HG02938 (cell line): ENCODE results near the gene PIERCE2.
"Not testable (repeated sequence)": the region's sequence is repeated elsewhere in the genome, so short reads cannot be mapped to it uniquely, and the experiment has no call there.

Experiments
- ATAC-seq: cut with Tn5 transposase; IDR thresholded peaks from one replicate; pipeline ENCODE4 v1.9.1; 2021; ENCODE audit warnings: mild to moderate bottlenecking, moderate library complexity; ENCODE audit not compliant: unreplicated experiment

The PIERCE2 gene

DNA sequence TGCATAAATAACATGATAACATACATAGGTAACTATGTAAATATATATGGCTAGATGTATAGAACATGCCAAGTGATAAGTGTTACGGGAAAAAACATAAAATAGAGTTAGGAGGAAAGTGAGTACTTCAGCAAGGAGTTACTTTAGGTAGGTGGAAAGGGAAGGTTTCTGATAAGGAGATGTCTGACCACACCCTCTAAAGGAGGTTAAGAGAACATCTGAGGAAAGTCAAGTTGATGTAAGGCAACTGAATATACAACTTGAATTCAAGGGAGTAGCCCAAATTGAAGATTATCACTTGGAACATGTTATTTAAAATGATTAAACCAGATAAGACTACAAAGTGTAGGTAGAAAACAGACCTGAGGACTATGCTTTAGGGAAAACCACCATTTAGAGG, 13.8 kb downstream of the PIERCE2 start:
- no peak for ATAC-seq

DNA sequence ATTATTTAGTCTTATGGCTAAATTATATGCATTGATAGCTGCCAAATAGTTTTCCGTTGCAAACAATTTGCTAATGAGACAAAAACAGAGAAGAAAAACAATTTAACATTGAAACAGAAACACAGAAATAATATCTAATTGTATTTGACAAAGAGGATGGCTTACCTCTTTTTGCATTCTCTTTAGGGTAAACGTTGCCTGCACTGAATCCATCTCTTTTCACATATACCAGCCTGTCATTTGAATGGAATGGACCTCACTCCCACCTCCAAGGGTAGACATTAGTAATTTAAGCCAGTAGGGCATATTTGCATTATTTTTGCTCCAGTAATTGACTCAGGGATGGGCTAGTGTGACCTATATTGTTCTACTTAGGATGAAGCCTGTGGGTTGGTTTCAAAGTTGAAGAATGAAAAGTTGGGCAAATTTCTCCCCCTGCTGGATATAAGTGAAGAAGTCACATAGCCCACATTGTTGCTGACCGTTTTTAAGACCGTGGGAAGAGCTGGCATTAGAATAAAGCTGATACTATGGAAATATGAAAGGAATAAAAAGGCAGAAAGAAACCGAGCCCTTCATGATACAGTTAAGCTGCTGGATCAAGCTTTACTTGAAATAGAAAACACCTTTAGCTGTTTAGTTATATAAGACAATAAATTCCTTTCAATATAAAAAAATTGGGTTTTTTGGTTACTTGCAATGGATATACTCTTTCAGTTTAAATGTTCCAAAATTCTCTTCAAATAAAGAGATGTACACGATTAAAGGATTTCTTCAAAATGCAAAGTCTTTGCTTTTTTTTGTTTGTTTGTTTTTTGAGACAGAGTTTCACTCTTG, 26.9 kb downstream of the PIERCE2 start:
- ATAC-seq = peak; percentile 74

DNA sequence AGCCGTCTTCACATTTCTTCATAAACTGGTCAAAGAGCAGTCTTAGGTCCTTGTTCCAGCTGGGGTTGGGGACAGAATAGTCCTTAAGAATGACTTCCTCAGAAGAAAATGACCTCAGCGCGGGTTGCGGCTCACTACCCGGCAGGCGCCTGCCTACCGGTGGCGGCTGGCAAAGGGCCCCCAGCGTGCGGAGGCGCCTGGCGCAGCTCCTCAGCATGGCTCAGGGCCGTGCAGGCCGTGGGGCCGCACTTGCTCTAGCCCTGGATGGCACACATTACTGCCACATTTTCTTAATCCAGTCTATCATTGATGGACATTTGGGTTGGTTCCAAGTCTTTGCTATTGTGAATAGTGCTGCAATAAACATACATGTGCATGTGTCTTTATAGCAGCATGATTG, 34.8 kb downstream of the PIERCE2 start:
- not testable (repeated sequence) for ATAC-seq

DNA sequence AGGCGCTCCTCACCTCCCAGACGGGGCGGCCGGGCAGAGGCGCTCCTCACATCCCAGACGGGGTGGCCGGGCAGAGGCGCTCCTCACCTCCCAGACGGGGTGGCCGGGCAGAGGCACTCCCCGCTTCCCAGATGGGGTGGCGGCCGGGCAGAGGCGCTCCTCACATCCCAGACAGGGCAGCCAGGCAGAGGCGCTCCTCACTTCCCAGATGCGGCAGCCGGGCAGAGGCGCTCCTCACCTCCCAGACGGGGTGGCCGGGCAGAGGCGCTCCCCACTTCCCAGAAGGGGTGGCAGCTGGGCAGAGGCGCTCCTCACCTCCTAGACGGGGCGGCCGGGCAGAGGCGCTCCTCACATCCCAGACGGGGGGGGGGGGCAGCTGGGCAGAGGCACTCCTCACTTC, 37.6 kb downstream of the PIERCE2 start:
- ATAC-seq = not testable (repeated sequence)

DNA sequence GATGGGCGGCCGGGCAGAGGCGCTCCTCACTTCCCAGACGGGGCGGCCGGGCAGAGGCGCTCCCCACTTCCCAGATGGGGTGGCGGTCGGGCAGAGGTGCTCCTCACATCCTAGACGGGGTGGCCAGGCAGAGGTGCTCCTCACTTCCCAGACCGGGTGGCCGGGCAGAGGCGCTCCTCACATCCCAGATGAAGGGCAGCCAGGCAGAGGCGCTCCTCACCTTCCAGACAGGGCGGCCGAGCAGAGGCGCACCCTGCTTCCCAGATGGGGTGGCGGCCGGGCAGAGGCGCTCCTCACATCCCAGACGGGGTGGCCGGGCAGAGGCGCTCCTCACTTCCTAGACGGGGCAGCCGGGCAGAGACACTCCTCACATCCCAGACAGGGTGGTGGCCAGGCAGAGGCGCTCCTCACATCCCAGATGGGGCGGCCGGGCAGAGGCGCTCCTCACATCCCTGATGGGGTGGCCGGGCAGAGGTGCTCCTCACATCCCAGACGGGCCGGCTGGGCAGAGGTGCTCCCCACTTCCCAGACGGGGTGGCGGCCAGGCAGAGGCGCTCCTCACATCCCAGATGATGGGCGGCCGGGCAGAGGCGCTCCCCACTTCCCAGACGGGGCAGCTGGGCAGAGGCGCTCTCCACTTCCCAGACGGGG, 38.2 kb downstream of the PIERCE2 start:
- not testable (repeated sequence) for ATAC-seq

DNA sequence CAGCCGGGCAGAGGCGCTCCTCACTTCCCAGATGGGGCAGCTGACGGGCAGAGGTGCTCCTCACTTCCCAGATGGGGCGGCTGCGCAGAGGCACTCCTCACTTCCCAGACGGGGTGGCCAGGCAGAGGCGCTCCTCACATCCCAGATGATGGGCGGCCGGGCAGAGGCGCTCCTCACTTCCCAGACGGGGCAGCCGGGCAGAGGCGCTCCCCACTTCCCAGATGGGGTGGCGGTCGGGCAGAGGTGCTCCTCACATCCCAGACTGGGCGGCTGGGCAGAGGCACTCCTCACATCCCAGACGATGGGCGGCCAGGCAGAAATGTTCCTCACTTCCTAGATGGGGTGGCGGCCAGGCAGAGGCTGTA, 38.7 kb downstream of the PIERCE2 start:
- not testable (repeated sequence) for ATAC-seq

DNA sequence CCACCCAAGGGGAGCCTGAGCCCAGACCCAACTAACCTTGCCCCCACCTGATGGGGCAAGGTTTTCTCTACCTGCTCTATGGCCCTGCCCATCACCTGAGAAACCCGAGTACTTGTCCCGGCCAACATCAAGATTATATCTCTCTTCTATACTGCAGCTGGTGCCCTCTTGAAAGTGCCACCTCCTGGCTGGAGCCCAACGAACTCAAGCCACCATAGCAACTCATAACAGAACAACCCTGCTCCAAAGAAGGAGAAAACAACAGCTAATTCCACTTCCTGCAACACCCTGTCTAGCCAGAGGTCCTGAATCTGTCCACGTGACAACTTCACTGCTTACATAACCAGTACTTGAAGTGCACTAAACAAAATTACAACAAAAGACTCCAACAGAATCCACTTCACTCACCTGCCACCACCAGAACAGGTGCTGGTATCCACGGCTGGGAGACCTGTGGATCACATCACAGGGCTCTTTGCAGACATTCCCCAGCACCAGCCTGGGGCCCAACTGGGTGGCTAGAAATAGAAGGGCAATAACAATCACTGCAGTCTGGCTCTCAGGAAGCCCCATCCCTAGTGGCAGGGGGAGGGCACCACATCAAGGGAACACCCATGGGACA, 49.2 kb downstream of the PIERCE2 start:
- no peak for ATAC-seq

DNA sequence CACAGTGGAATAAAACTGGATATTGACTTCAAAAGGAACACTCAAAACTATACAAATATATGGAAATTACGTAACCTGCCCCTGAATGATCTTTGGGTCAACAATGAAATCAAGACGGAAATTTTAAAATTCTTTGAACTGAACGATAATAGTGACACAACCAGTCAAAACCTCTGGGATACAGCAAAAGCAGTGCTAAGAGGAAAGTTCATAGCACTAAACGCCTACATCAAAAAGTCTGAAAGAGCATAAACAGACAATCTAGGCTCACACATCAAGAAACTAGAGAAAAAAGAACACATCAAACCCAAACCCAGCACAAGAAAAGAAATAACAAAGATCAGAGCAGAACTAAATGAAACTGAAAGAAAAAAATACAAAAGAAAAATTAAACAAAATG, 53.2 kb downstream of the PIERCE2 start:
- no peak for ATAC-seq

DNA sequence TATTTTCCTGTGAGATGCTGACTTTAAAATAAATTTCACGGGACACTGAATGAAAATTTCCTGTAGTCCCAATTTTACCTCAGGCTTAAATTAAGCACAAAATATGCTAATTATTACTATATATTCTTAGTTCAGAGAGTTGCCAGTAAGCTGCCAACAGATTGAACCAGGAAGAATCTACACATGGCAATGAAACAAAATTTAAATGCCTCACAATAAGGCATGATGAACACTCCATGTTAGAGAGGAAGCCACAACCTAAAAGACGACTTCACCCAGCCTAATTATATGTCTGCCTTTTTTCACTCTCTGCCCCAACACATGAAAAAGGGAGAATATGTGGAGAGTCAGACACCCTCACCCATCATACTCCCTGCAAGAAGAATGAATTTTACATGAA, 60.0 kb downstream of the PIERCE2 start:
- no peak for ATAC-seq
